Measurements from ENCODE around the gene NBPF1.
"Not testable (repeated sequence)": the region's sequence is repeated elsewhere in the genome, so short reads cannot be mapped to it uniquely, and the experiment has no call there.

Gene NBPF1

DNA sequence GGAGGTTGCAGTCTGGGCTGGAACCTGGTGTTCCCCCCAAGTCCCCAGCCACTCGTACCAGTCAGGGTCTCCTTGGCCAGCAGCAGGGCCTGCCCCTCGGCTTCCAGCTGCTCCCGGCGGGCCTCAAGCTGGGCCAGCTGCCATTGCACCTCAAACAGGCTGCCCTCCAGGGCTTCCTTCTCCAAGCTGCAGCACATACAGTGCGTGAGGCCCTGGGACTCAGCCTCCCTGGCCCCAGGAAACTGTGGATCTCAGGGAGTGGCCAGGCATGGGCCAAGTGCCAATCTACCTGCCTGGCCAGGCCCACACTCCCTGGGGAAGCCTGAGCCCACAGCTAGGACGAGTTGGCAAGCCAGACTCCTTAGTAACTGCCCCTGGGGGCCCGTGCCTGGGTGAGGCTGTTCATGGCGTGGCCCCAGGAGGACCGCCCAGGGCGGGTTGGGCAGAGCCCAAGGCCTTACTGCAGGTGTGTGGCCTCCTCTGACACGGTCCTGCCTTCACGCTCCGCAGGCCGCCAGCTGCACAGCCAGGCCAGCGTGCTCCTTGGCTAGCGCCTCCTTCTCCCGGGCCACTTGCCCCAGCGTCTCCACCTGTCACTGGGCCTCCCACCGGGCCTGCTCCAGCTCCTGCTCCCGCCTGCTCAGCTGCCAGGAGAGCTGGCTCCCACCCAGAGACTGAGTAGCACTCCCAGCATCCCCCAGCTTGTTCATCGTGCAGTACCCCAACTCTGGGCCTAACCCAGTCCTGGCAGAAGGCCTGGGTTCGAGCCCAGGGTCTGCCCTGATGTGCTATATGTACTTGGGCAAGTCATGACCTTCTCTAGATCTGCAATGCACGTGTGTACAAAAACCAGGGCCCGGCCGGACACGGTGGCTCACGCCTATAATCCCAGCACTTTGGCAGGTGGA lies 10.7 kb upstream of the NBPF1 start:
- not testable (repeated sequence) for DNase-seq (ENCODE audit: low spot score)

DNA sequence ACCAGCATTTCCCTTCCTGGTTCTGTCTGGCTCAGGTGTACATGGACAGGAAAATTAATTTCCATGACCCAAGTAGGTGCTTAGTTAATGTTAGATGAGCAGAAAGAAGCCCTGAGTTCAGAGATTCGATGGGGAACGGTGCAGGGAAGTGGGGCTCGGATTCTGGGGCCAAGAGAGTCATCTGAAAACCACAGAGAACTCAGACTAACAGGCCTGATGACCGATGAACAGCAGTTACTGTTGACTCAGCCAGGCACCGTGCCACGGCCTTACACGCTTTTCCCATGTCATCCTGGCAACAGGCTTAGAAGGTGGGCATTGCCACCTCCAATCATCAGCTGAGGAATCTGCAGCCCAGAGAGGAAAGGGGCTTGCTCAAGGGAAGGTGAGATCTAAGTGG lies 10.0 kb upstream of the NBPF1 start:
- DNase-seq (ENCODE audit: low spot score): not testable (repeated sequence)

DNA sequence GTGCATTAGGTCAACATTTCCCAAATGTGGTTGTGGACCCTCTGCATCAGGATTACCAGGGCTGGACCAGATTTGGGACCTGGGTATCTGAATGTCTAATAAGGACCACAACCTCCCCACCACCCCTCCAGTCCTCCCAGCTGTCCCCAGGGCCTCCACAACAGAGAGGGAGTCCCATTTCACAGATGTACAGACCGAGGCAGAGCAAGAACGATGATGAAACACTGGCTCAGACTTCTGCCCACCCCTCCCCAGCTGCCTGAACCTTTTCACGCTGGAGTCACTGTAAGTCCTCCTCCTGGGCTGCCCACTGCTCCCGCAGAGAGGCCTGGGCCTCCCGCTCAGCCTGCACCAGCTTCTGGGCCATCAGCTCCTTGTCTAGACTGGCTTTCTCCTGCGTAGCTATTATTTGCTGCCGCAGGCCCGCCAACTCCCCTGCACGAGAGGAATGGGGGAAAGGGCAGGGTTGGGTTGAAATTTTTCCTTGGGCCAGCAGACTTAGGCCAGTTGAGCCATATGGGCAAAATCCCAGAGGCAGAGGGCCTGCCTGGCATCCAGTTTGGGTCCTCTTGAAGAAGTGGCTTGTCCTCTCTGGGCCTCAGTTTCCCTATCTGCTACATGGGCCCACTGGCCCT lies 8.4 kb upstream of the NBPF1 start:
- not testable (repeated sequence) for DNase-seq (ENCODE audit: low spot score)

DNA sequence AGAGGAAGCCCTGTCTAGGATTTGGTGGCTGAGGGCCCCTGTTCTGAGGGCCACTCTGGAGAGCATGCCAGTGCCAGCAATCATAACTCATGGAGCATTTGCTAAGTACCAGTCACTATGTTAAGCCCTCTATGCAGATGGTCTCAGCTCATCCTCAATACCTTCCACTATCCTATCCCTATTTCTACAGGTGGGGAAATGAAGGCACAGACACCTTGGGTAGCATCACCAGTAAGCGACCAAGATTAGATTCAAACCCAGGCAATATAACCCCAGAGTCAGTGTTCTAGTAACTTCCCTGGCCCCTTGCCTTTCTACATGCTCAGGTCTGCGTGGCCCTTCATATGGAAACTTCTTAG lies 7.9 kb upstream of the NBPF1 start:
- no peak for DNase-seq (ENCODE audit: low spot score)

DNA sequence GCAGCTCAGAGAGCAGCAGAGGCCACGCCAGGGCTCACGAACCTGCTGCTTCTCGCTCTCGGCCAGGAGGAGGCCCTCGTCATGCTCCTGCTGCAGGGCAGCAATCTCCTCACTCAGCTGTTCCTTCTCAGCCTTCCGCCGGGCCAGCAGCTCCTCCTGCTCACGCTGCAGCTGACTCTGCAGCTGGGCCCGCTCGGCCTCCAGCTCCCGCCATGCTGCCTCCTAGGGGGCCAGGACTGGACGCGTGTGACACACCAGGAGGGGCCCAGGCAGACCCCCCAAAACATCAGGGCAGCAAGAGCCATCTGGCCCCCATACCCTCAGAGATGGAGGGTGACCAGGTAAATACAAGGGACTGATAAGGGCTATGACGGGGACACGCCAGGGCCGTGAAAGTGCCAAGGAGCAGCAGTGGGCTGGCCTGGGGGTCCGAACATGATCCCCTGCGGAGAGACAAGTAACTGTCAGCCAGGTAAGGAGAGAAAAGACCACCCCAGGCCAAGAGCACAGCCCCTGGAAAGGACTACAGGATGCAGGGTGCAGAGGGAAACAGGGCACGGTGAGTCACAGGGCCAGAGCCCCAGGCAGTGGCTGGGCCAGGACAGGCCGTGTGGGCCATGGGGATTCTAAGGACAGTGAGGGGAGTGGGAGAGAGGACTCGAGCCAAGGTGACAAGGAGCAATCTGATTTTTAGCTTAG lies 6.6 kb upstream of the NBPF1 start:
- not testable (repeated sequence) for DNase-seq (ENCODE audit: low spot score)

DNA sequence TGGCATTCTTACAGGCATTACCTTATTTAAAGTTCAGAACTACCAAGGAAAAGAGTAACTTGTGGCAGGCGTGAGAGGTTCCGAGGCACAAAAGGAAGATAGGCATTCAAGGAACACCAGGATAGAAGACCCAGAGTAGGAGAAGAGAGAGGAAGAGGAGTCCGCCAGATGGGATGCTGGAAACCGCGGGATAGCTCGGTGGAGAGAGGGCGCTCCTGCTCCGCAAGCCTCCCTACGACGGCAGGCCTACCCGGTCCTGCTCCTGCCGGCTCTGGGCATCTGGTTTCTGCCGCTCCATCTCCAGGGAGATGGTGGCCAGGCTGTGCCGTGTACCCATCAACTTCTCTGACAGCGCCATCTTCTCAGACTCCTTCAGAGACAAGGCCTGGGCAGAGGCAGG lies 5.4 kb upstream of the NBPF1 start:
- DNase-seq (ENCODE audit: low spot score): no peak

DNA sequence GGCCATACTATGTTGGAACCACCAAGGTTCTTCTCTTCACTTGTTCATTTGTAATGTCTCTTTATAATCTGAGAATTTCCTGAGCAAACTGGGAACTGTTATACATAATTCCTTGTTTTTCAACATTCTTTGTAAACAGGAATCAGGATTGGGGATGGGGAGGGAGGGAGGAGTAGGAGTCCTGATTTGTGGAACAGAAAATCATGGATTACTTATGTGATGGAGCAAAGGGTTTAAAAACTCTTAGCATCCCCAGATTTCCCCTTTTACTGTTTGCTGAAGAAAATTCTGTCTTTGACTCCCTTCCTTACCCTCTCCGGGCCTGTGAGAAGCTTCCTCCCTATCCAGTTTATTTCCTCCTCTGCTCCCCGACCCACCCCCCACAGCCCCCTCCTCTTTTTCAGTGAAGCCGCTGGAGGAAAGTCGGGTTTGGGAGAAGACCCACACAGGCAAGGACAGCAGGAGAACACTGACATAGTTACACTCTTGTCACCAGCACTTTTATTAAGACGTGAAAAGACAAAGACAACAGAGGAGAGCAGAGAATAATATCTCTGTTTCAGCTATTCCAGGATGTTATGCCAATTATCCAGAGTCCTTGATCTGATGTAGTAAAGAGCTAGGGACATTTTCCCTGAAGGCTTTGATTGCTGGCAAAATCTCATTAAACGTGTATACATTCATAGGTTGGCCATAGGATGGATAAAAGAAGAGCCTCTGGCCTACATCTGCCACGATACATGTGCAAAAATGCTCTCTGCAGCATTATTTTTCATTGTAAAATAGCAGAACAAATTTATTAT lies 4.6 kb upstream of the NBPF1 start:
- DNase-seq (ENCODE audit: low spot score): no peak

DNA sequence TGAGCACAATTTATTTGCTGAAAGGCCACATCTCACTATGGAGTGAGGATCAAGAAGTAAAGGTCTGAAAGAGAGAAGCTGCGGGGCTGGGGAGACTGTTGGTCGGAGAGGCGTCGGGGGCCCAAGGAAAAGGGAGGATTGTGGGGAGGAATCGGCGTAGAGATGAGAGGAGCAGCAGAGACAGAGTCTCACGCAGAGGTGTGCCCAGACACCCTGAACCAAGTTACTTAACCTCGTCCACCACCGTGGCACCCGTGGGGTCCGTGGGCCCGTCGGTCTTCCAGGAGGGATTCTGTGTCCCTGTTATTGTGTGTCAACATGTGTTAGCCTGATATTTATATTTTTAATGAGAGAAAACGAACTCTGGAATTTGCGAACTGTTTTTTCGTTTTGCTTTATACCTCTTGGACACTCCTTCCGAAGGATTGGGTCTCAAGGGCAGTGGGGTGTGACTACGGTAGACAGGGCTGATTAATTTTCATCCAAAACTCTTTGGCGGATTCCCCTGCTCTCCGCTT lies 3.8 kb upstream of the NBPF1 start:
- no peak for DNase-seq (ENCODE audit: low spot score)

DNA sequence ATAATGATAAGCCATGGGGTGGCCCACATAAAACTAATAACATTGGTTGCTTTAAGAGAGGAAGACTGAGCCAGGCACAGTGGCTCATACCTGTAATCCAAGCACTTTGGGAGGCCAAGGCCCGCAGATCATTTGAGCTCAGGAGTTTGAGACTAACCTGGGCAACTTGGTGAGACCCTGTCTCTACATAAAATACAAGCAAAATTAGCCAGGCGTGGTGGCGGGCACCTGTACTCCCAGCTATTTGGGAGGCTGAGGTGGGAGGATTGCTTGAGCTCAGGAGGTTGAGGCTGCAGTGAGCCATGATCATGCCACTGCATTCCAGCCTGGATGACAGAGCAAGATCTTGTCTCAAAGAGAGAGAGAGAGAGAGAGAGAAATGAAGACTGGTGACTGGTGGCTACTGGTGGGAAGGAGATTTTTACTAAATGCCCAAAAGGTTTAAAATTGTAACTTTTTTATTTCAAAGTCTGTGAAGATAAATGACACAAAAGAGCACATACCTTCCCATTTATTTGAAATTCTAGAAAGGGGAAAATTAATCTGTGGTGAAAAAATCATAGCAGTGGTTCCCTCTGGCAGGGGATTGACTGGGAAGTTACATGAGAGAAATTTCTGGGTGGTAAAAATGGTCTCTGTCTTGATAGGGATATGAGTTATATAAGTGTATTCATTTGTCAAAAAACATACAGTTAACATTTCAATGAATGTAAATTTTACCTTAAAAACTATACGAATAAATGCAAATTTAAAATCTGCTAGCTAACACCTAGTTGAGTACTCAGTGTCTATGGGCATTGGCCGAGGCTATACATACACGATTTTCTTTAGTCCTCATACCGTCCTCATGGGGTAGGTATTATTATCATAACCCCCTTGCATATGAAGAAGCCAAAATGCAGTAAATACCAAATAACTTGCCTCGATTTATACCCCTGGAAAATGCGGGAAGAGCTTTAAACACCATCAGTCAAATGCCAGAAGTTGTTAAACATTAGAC lies 2.2 kb upstream of the NBPF1 start:
- DNase-seq (ENCODE audit: low spot score): no peak

DNA sequence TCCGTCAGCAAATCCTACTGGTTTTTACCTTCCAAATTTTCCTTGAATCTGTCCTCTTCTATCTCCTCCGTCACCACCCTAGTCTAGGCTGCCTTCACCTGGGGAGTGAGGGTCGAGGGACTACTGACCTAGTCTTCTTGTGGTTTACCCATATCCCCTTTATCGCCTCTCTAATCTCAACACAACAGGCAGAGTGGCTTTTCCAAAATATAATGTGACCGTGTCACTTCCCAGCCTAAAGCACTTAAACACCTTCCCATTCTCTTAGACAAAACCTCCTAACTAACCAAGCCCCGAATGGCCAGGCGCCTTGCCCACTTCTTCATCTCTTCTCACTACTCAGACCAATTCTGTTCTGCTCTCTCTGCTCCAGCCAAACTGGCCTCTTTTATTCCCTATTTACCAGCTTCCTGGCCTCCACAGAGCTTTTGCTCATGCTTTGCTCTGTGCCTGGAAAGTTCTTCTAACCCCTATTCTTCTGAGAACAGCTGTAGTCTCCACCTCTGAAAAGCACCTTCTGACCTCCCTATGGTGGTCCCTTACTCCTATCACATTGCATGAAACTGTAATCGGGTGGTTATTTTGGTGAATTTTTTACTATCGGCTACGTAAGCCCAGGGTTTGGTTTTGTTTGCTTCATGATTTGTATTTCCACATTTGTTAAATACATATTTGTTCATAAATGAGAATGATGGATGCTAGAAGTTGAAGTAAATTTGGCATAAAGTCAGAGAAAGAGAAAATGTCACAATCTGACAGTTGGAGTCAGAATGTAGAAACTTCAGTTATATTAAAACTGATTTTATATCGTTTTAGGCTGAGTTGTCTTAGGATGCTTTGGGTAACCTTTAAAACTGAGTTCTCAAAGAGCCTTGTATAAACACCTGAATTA lies 1.2 kb upstream of the NBPF1 start:
- no peak for DNase-seq (ENCODE audit: low spot score)

DNA sequence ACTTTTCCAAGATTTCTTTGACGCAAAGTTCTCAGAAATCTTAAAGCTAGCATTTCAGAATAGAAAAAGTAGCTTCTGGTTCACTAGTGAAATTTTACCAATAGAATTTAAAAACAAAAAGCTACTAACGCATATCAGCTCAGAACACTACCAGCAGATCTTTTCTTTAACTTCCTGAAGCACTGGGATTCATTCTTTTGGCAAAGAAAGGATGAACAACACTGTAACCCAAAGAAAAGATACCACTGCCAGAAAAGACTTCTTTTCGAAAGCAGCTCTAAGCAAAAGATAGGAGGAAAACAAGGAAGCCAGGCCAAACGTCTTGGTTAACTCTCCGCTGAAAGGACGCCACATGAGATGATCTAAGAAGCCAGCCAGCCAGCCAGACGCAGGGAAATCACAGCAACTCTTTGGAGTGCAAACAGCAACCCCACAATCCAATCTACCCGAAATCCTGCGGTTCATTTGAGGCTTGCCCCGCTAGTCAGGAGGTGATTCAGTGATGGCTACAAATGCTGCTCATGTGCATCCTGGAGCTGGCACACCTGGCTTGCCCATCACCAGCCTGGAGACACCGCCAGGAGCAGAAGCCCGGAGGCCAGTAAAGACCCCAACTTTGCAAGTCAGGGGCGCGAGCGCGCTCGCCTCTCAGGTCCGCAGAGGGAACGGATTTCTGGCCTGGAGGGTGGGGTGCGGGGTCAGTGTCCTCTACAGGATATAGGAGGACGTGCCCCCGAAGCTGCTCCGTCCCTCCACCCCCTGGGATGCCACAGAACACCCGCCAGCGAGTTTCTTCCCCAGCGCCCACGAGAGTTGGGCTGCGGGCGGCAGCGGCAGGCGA lies 812 bp downstream of the NBPF1 start:
- peak; percentile 56 for DNase-seq (ENCODE audit: low spot score)

DNA sequence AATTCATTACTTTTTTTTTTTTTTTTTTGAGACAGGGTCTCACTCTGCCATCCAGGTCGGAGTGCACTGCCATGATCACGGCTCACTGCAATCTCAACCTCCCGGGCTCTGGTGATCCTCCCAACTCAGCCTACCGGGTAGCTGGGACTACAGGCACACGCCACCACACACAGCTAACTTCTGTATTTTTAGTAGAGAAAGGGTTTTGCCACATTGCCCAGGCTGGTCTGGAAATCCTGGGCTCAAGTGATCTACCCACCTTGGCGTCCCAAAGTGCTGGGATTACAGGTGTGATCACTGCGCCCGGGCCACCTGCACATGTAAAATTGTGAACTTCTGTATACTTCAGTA lies 1.4 kb downstream of the NBPF1 start:
- DNase-seq (ENCODE audit: low spot score): not testable (repeated sequence)

DNA sequence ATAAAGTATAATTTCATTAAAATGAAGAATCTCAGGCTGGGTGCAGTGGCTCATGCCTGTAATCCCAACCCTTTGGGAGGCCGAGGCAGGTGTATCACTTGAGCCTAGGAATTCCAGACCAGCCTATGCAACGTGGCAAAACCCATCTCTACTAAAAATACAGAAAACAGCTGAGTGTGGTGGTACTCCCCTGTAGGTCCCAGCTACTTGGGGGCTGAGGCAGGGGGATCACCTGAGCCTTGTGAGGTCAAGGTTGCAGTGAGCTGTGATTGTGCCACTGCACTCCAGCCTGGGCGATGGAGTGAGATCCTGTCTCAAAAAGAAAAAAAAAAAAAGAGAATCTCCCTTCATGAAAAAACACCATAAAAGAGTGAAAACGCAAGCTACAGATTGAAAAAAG lies 2.2 kb downstream of the NBPF1 start:
- DNase-seq (ENCODE audit: low spot score): not testable (repeated sequence)

DNA sequence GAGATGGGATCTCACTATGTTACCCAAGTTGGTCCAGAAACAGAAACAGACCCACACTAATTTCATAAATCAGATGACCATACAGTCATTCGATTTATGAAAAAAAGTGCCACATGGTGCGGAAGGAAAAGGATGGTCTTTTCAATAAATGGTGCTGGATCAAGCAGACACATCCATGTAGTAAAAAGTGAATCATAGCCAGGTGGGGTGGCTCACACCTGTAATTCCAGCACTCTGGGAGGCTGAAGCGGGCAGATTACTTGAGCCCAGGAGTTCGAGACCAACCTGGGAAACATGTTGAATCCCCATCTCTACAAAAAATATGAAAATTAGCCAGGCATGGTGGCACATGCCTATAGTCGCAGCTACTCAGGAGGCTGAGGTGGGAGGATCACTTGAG lies 2.8 kb downstream of the NBPF1 start:
- DNase-seq (ENCODE audit: low spot score): not testable (repeated sequence)

DNA sequence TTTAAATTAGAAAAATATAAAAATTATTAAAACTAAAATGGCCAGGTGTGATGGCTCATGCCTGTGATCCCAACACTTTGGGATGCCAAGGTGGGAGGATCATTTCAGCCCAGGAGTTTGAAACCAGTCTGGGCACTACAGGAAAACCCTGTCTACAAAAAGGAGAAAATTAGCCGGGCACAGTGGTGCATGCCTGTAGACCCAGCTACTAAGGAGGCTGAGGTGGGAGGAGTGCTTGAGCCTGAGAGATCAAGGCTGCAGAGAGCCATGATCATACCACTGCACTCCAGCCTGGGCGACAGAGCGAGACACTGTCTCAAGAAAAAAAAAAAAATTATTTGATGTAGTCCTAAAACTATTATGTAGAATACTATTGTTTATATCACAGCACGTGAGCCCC lies 3.6 kb downstream of the NBPF1 start:
- not testable (repeated sequence) for DNase-seq (ENCODE audit: low spot score)

DNA sequence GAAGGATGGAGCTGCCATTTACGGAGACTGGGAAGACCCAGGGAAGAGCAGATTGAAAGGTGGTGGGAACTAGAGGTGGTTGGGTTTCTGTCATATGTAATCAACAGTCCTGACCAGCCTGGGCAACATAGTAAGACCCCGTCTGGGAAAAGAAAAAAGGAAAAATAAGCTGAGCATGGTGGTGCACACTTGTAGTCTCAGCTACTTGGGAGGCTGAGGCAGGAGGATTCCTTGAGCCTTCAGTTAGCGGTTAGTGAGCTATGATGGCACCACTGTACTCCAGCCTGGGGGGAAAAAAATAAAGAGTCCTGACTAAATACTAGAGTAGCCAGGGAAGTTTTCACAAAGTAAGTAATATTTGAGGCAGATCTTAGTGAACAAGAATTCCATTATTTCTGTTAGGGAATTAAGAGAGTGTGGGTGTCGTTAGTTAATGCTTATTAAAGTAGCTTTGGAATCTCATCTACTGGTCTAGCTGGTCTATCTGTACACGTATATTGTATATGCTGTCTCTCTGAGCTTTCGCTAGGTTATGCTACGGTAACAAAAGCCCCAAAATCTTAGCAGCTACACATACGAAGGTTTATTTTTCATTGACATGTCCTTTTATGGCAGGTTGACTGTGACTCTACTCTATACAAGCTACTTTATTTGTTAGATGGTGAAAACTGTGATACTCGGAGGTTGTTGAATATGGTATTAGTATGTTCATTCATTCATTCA lies 4.4 kb downstream of the NBPF1 start:
- DNase-seq (ENCODE audit: low spot score): no peak

All from SK-N-DZ (cell line).